Esophagus (tissue), 2 donors: Measurements from ENCODE around the gene LRP1B. TPM values are rescaled to one million over a fixed set of nuclear protein-coding genes. Genes with fewer than 3 reads are reported as not detected.

Source experiments
- H3K27ac ChIP-seq, 2 donors: one replicate each; pipeline ENCODE4 v1.5.1; 2013; ENCODE audit warnings: low read depth in 2 of 2, mild to moderate bottlenecking in 2 of 2, inconsistent platforms in 1 of 2, low read length in 1 of 2, moderate library complexity in 1 of 2
- H3K27me3 ChIP-seq, 2 donors: one replicate each; pipeline ENCODE4 v1.6.1; 2013; ENCODE audit warnings: low read length in 2 of 2, control low read depth in 1 of 2, mild to moderate bottlenecking in 1 of 2; ENCODE audit not compliant: insufficient read depth in 2 of 2, control insufficient read depth in 1 of 2
- H3K36me3 ChIP-seq, 2 donors: one replicate each; pipeline ENCODE4 v1.6.1; 2013; ENCODE audit warnings: low read length in 1 of 2; ENCODE audit not compliant: control insufficient read depth in 2 of 2, insufficient read depth in 2 of 2
- H3K4me1 ChIP-seq, 2 donors: one replicate each; pipeline ENCODE4 v1.6.1; 2013; ENCODE audit warnings: low read length in 1 of 2; ENCODE audit not compliant: control insufficient read depth in 2 of 2, insufficient read depth in 2 of 2
- H3K4me3 ChIP-seq, 2 donors: one replicate each; pipeline ENCODE4 v1.5.1; 2013; ENCODE audit warnings: low read length in 2 of 2, mild to moderate bottlenecking in 2 of 2, low read depth in 1 of 2, moderate library complexity in 1 of 2
- H3K9me3 ChIP-seq, 2 donors: one replicate each; pipeline ENCODE4 v1.6.1; 2013; ENCODE audit warnings: mild to moderate bottlenecking in 2 of 2, low read depth in 1 of 2, low read length in 1 of 2, moderate library complexity in 1 of 2; ENCODE audit not compliant: control insufficient read depth in 2 of 2, insufficient read depth in 1 of 2
- WGBS, 2 donors: extraction: QIAGEN DNeasy Blood & Tissue Kit; methylation state at CpG; one replicate each; pipeline ENCODE4 v1.1.7; 2013; 5-methylcytosine and 5-hydroxymethylcytosine counted together
- polyA plus RNA-seq, 2 donors: library from polyadenylated mRNA; stranded (reverse); fragments of 200-250 nt; gene quantifications; one replicate each; pipeline ENCODE4 v1.2.3, GENCODE V29; 2013
- donor health status: healthy with polysubstance abuse.
- donor health status: Bipolar disorder and iron deficiency.

Gene LRP1B
- polyA plus RNA-seq, 2 donors: 0.02 to 0.10 TPM

GRCh38 chr2:141522702-141523101 lies 608.1 kb downstream of the LRP1B start:
- no peaks in the 10 kb centered on the region for H3K27me3 ChIP-seq
- H3K4me3 ChIP-seq: no peak overlapping the region
- H3K4me1 ChIP-seq: no peaks in the 10 kb centered on the region
- no peaks in the 10 kb centered on the region for H3K9me3 ChIP-seq
- 32 to 47% methylated on average over 1 of the region's 1 CpG for WGBS, 2 donors
- no peak overlapping the region for H3K27ac ChIP-seq
- no peaks in the 10 kb centered on the region for H3K36me3 ChIP-seq

- H3K36me3 ChIP-seq: no peaks in the 10 kb centered on the region
- H3K4me3 ChIP-seq: no peak overlapping the region
- H3K4me1 ChIP-seq: no peaks in the 10 kb centered on the region
- no peaks in the 10 kb centered on the region for H3K9me3 ChIP-seq
- WGBS, 2 donors: 57 to 70% methylated on average over 3 of the region's 3 CpGs
- no peak overlapping the region for H3K27ac ChIP-seq
- no peaks in the 10 kb centered on the region for H3K27me3 ChIP-seq
Measured at GRCh38 chr2:141522048-141522447, 608.8 kb downstream of the LRP1B start.

- Histone ChIP-seq H3K36me3 (no peaks in the 10 kb centered on the region), H3K4me3 (no peak overlapping the region), H3K4me1 (no peaks in the 10 kb centered on the region), H3K27ac (no peak overlapping the region), H3K9me3 (no peaks in the 10 kb centered on the region), H3K27me3 (no peaks in the 10 kb centered on the region)
- WGBS, 2 donors: 83 to 88% methylated on average over 2 of the region's 2 CpGs
Measured at GRCh38 chr2:141519906-141520305, 610.9 kb downstream of the LRP1B start.

- Histone ChIP-seq H3K27ac (no peak overlapping the region), H3K9me3 (no peaks in the 10 kb centered on the region), H3K27me3 (no peaks in the 10 kb centered on the region), H3K4me3 (no peak overlapping the region), H3K4me1 (no peaks in the 10 kb centered on the region), H3K36me3 (no peaks in the 10 kb centered on the region)
- WGBS, 2 donors: 70 to 71% methylated on average over 2 of the region's 2 CpGs
Measured at GRCh38 chr2:141517852-141518421, 612.9 kb downstream of the LRP1B start.

- H3K4me1 ChIP-seq: no peaks in the 10 kb centered on the region
- no peak overlapping the region for H3K27ac ChIP-seq
- 67 to 81% methylated on average over 4 to 5 of the region's 5 CpGs for WGBS, 2 donors
- no peak overlapping the region for H3K4me3 ChIP-seq
- no peaks in the 10 kb centered on the region for H3K27me3 ChIP-seq
- no peaks in the 10 kb centered on the region for H3K9me3 ChIP-seq
- no peaks in the 10 kb centered on the region for H3K36me3 ChIP-seq
Measured at GRCh38 chr2:141517180-141517851, 613.5 kb downstream of the LRP1B start.

- H3K36me3 ChIP-seq: no peaks in the 10 kb centered on the region
- no peaks in the 10 kb centered on the region for H3K27me3 ChIP-seq
Measured at GRCh38 chr2:141515931-141516330, 614.9 kb downstream of the LRP1B start.

GRCh38 chr2:141513853-141514252 lies 617.0 kb downstream of the LRP1B start:
- Histone ChIP-seq H3K36me3 (no peaks in the 10 kb centered on the region), H3K4me3 (no peak overlapping the region), H3K9me3 (no peaks in the 10 kb centered on the region), H3K4me1 (no peaks in the 10 kb centered on the region), H3K27ac (no peak overlapping the region), H3K27me3 (no peaks in the 10 kb centered on the region)
- WGBS, 2 donors: 40 to 43% methylated on average over 2 of the region's 2 CpGs

More at GRCh38 chr2:141515931-141516330, 614.9 kb downstream of the LRP1B start:
- no peaks in the 10 kb centered on the region for H3K4me1 ChIP-seq
- H3K4me3 ChIP-seq: no peak overlapping the region
- H3K27ac ChIP-seq: no peak overlapping the region
- H3K9me3 ChIP-seq: no peaks in the 10 kb centered on the region

GRCh38 chr2:141508806-141509595 lies 621.8 kb downstream of the LRP1B start:
- Histone ChIP-seq H3K27ac (no peak overlapping the region), H3K36me3 (no peaks in the 10 kb centered on the region), H3K4me1 (no peaks in the 10 kb centered on the region), H3K9me3 (no peaks in the 10 kb centered on the region), H3K4me3 (no peak overlapping the region), H3K27me3 (no peaks in the 10 kb centered on the region)
- 54 to 65% methylated on average over 4 to 5 of the region's 5 CpGs for WGBS, 2 donors

- Histone ChIP-seq H3K27me3 (no peaks in the 10 kb centered on the region), H3K9me3 (no peaks in the 10 kb centered on the region), H3K36me3 (no peaks in the 10 kb centered on the region), H3K4me3 (no peak overlapping the region), H3K27ac (no peak overlapping the region), H3K4me1 (no peaks in the 10 kb centered on the region)
Measured at GRCh38 chr2:141508086-141508752, 622.6 kb downstream of the LRP1B start.
